Measurements from ENCODE around the gene NLK.
A peak's percentile ranks its signal among the peaks of the same experiment; 100 is the strongest.

The NLK gene

DNA sequence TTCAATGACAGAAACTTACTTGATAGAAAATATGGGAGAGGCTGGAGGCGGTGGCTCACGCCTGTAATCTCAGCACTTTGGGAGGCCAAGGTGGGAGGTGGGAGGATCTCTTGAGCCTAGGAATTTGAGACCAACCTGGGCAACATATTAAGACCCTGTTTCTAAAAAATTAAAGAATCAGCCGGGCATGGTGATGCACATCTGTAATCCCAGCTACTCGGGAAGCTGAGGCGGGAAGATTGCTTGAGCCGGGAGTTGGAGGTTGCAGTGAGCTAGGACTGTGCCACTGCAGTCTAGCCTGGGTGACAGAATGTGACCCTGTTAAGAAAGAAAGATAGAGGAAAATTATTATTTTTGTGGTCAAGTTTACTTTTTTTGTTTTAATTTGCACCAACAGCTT, 2.1 kb upstream of the NLK start:
- no peak for DNase-seq (ENCODE audit: low read depth)
- TF ChIP-seq, protein P1, sequence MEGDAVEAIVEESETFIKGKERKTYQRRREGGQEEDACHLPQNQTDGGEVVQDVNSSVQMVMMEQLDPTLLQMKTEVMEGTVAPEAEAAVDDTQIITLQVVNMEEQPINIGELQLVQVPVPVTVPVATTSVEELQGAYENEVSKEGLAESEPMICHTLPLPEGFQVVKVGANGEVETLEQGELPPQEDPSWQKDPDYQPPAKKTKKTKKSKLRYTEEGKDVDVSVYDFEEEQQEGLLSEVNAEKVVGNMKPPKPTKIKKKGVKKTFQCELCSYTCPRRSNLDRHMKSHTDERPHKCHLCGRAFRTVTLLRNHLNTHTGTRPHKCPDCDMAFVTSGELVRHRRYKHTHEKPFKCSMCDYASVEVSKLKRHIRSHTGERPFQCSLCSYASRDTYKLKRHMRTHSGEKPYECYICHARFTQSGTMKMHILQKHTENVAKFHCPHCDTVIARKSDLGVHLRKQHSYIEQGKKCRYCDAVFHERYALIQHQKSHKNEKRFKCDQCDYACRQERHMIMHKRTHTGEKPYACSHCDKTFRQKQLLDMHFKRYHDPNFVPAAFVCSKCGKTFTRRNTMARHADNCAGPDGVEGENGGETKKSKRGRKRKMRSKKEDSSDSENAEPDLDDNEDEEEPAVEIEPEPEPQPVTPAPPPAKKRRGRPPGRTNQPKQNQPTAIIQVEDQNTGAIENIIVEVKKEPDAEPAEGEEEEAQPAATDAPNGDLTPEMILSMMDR (conservative IDR thresholded peaks at IDR 0.05; ENCODE audit: low read length): no peak
- no peak overlapping the region for H3K4me3 ChIP-seq (ENCODE audit: low read length)

DNA sequence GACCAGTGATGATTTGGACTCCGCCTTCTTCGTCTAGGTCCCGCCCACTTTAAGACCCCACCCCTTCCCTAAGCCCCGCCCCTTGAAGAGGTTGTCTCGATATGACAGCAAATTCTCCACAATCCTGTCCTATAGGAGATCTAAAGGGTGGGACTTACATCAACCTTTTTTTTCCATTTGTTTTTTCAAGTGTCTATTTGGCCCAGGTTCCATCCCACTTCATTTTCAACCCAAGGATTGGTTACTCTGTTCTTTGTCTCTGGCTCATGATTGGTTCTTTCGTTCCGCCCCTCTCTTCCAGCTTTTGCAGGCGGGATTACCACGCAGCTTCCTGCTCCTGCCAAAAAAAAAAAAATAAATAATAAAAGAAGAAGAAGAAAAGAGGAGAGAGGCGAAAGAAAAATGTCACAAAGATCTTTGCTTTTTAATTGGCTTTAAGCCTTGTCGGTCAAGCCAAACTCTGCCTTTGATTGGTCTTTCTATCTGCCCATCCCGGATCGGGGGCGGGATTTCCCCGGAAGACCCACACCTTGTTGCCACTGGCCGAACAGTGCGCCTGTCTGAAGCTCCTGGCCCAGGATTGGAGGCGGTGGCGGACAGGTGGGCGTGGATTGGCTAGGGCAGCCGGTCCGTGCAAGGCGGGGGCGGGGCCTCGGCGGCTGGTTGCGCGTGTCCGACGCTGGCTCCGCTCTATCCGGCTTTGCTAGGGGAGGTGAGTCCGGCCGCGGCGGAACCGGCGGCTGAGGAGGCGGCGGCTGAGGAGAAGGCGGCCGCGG, 1.2 kb upstream of the NLK start:
- TF ChIP-seq, protein P1 (conservative IDR thresholded peaks at IDR 0.05; ENCODE audit: low read length): no peak
- peak overlapping the region; percentile 82 for H3K4me3 ChIP-seq (ENCODE audit: low read length)
- DNase-seq (ENCODE audit: low read depth): peak; percentile 100

DNA sequence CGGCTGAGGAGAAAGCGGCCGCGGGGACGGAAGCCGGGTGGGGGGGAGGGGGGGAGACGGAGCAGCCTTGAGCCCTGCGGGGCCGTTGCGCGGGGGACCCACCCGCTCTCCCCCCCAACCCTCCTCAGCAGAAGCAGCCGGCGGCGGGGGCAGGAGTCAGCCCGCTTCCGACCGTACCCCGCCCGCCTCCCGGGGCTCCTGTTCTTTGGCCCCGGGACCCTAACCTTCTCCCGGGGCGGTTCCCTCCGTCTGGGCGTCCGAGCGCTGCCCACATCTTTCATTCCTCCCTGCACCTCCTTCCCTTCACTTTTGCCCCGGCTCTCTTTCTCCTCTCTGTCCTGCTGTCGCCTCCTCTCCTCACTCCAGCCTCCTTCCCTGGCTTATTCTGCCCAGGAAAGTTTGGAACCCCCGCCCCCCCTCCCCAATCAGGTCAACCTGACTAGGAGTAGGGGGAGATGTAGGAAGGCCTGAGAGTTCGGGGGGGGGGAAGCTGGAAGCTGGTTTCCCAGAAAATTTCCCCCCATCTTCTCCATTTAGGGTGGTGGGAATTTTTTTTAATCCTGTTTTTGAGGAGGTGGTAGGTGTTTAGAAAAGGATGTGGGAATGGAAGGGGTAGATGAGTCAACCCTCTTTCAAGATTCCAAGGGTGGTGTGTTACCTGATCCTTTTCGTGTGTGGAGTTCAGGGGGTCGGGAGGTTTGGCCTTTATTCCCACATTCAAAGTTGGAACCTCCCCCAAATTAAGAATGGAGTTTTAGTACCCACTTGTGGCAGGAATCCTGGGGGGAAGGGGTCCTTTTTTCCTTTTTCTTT, 427 bp upstream of the NLK start:
- peak overlapping the region; percentile 82 for H3K4me3 ChIP-seq (ENCODE audit: low read length)
- TF ChIP-seq, protein P1 (conservative IDR thresholded peaks at IDR 0.05; ENCODE audit: low read length): peak; percentile 17
- DNase-seq (ENCODE audit: low read depth): peak; percentile 3

DNA sequence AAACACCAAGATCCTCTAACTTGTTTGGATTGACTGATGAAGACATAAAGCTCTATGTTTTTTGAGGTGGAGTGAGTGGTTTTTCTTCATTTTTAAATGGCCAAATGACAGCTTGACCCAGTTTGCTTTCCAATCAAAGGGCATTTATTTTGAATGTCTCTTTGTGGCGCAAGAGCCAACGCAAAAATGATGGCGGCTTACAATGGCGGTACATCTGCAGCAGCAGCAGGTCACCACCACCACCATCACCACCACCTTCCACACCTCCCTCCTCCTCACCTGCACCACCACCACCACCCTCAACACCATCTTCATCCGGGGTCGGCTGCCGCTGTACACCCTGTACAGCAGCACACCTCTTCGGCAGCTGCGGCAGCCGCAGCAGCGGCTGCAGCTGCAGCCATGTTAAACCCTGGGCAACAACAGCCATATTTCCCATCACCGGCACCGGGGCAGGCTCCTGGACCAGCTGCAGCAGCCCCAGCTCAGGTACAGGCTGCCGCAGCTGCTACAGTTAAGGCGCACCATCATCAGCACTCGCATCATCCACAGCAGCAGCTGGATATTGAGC, 329 bp downstream of the NLK start:
- no peak for DNase-seq (ENCODE audit: low read depth)
- TF ChIP-seq, protein P1 (conservative IDR thresholded peaks at IDR 0.05; ENCODE audit: low read length): no peak
- H3K4me3 ChIP-seq (ENCODE audit: low read length): peak overlapping the region; percentile 82

DNA sequence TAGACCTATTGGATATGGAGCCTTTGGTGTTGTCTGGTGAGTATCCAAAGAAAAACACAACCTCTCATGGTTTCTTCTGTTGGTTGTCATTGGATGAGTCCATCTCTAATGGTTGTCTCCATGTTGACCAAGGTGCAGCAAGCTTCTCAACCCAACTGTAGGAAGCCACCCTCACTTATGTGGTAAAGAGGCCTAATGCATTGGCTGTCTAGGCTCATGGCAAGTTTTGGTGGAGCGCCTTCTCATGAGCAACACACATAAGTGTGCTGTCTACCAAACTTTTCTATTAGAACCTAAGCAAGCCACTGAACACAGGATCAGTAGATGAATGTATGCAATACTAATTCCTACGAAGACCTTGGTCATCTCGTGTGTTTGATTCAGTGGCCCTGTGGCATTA, 819 bp downstream of the NLK start:
- H3K4me3 ChIP-seq (ENCODE audit: low read length): peak overlapping the region; percentile 27
- TF ChIP-seq, protein P1 (conservative IDR thresholded peaks at IDR 0.05; ENCODE audit: low read length): no peak
- DNase-seq (ENCODE audit: low read depth): no peak

DNA sequence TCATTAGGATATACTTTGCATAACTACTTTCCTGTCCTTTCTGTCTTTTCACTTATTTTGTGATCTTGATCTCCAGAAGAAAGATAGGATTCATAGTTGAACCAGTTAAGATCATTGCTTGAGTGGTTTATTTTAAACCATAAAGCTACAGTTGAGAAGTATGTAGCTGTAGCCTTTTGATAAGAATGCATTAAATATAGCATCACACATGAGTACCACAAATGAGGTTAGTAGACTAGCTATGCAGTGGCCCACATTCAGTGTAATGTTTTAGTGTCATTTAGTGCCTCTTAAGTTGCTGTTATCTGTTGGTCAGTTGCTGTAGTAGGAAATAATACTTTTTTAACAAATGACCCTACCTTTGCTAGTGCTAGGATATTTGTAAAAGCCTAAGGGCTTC, 1.3 kb downstream of the NLK start:
- H3K4me3 ChIP-seq (ENCODE audit: low read length): no peak overlapping the region
- TF ChIP-seq, protein P1 (conservative IDR thresholded peaks at IDR 0.05; ENCODE audit: low read length): no peak
- no peak for DNase-seq (ENCODE audit: low read depth)
